ENCODE data around the gene ENSA.
"Not testable (repeated sequence)": the region's sequence is repeated elsewhere in the genome, so short reads cannot be mapped to it uniquely, and the experiment has no call there.

Gene ENSA

GRCh38 chr1:150621497-150622302 lies 7.7 kb downstream of the ENSA start:
- peak in 3 of 4 experiments; percentile 12 to 36 (median 29) for DNase-seq

- no peak for DNase-seq
Observed at GRCh38 chr1:150620919-150621318, 8.5 kb downstream of the ENSA start.

GRCh38 chr1:150619576-150620509 lies 9.6 kb downstream of the ENSA start:
- no peak for DNase-seq

- DNase-seq = no peak
Observed at GRCh38 chr1:150615346-150616201, 13.8 kb downstream of the ENSA start.

- DNase-seq = no peak
Observed at GRCh38 chr1:150613061-150613920, 16.1 kb downstream of the ENSA start.

- DNase-seq = no peak
Observed at GRCh38 chr1:150612014-150612345, 17.4 kb downstream of the ENSA start.

GRCh38 chr1:150610576-150610975 lies 18.8 kb downstream of the ENSA start:
- no peak for DNase-seq

- DNase-seq = no peak
Observed at GRCh38 chr1:150609732-150610131, 19.7 kb downstream of the ENSA start.

GRCh38 chr1:150606463-150607142 lies 22.8 kb downstream of the ENSA start:
- no peak for DNase-seq

GRCh38 chr1:150605451-150605731 lies 24.0 kb downstream of the ENSA start:
- not testable (repeated sequence) for DNase-seq

- DNase-seq = no peak
Observed at GRCh38 chr1:150604226-150604588, 25.2 kb downstream of the ENSA start.

GRCh38 chr1:150603711-150604110 lies 25.7 kb downstream of the ENSA start:
- no peak for DNase-seq

GRCh38 chr1:150602372-150602771 lies 27.0 kb downstream of the ENSA start:
- not testable (repeated sequence) for DNase-seq

GRCh38 chr1:150601540-150601939 lies 27.9 kb downstream of the ENSA start:
- no peak for DNase-seq

GRCh38 chr1:150598346-150598745 lies 31.1 kb downstream of the ENSA start:
- not testable (repeated sequence) for DNase-seq

GRCh38 chr1:150596976-150597375 lies 32.4 kb downstream of the ENSA start:
- no peak for DNase-seq

GRCh38 chr1:150596095-150596892 lies 33.1 kb downstream of the ENSA start:
- DNase-seq = no peak

- DNase-seq = no peak
Observed at GRCh38 chr1:150582371-150582770, 47.0 kb downstream of the ENSA start.

GRCh38 chr1:150581962-150582361 lies 47.5 kb downstream of the ENSA start:
- not testable (repeated sequence) for DNase-seq

GRCh38 chr1:150581437-150581836 lies 48.0 kb downstream of the ENSA start:
- not testable (repeated sequence) for DNase-seq

GRCh38 chr1:150580966-150581365 lies 48.4 kb downstream of the ENSA start:
- not testable (repeated sequence) for DNase-seq
